NK-92 (cell line): ENCODE results near the gene PI4KA.
"Not testable (repeated sequence)": the region's sequence is repeated elsewhere in the genome, so short reads cannot be mapped to it uniquely, and the experiment has no call there.

Source experiments
- DNase-seq: peaks from one replicate; lab custom pipeline; 2025; ENCODE audit not compliant: unreplicated experiment; lab: John Stamatoyannopoulos, UW

Gene PI4KA

DNA sequence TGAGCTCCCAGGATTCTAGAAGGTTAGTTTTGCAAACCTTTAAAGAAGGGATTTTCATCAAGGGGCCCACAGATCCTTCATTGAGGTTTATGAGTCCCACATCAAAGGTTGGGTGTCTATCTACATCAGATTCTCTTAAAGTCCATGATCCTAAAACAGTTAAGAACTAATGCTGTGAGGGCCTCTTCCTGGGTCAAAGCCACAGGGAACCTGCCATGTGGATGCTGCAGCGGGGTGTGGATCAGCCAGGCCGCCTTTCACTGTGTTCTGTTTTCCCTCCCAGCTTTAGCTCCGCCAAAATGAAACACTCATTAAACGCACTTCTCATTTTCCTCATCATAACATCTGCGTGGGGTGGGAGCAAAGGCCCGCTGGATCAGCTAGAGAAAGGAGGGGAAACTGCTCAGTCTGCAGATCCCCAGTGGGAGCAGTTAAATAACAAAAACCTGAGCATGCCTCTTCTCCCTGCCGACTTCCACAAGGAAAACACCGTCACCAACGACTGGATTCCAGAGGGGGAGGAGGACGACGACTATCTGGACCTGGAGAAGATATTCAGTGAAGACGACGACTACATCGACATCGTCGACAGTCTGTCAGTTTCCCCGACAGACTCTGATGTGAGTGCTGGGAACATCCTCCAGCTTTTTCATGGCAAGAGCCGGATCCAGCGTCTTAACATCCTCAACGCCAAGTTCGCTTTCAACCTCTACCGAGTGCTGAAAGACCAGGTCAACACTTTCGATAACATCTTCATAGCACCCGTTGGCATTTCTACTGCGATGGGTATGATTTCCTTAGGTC is 79.4 kb downstream of the PI4KA start:
- DNase-seq: no peak

DNA sequence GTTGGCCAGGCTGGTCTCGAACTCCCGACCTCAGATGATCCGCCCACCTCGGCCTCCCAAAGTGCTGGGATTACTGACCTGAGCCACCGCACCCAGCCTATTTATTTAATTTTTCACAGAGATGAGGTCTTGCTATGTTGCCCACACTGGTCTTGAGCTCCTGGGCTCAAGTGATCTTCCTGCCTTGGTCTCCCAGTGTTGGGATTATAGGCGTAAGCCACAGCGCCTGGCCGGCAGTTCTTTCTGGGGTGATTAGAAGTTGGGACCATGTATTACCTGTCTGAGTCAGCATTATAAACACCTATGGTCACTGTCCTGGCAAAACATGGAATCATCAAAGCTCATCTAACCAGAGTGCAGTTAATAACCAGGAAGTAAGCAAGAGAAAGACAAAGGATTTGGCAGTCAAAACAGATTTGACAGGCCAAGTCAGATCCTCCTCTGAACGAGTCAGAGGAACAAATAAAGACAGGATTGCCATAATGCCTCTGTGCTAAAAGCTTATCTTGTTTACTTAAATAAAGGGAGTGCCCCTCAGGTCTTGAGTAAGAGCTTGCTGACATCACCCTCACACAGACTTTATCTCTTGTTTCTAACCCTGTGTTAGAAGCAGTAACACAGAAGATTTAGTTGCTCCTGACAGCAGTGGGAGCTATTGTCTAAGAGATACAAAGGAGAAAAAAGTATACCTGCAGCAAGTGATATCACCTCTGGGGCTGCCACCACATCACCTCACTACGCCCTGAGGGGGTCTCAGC is 81.0 kb downstream of the PI4KA start:
- DNase-seq: no peak

DNA sequence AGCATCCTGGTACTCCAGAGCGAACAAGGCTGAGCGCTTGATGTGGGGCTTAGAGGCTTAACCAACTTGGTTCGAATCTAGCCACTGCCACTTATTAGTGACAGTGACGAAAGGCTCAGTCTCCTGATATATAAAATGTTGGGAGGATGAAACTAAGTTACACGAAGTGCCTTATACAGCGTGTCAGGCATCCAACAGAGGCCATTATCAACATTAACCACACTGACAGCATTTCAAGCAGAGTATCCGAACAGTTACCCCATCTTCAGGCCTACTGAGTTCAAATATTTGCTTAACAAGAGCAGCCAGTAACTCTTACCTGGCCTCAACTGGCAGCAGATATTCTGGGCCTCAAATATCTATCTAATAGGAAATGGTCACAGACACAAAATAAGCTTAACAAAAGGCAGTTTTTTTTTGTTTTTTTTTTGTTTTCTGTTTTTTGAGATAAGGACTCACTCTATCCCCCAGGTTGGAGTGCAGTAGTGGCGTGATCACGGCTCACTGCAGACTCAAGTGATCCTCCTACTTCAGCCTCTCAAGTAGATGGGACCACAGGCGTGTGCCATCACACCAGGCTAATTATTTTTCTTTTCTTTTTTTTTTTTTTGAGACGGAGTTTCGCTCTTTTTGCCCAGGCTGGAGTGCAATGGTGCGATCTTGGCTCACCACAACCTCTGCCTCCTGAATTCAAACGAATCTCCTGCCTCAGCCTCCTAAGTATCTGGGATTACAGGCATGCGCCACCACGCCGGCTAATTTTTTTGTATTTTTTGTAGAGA is 81.8 kb downstream of the PI4KA start:
- no peak for DNase-seq

DNA sequence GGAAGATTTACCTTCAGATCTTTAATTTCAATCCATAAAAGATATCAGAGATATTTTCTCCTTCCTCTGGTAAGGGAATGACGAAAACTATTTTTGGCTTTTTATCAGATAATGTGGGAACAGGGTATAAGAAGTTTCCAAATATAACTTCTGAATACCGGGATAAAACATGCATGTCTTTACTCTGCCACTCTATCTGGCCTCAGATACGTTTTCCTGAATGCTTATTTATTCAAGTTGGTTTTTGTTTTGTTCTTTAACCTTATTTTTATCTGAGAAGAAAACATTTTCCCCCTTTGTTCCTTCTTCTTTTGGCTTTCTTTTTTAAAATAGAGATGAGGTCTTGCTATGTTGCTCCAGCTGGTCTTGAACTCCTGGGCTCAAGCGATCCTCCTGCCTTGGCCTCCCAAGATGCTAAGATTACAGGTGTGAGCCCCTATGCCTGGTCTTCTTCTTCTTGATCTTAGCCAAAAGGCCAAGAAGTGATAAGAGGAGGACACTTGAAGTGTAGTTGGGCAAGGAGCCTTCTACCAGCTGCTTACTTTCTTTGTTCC is 83.2 kb downstream of the PI4KA start:
- DNase-seq: no peak

DNA sequence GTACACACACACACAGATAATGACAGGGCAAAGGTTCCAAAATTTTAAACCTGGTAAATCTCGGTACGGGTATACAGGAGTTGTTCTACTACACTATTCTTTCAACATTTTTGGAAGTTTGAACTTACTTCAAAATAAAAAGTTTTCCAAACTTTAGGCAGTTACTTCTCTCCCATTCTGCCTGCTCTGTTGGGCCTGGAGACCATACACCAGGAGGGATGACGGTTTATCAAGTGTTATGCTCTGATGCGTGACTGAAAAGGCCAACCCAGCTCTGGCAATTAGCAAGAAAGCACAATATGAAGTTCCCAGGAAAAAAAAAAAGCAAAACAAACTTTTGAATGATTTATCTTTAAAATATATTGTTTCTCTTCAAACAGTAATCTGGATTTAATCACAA is 83.7 kb downstream of the PI4KA start:
- DNase-seq: no peak

DNA sequence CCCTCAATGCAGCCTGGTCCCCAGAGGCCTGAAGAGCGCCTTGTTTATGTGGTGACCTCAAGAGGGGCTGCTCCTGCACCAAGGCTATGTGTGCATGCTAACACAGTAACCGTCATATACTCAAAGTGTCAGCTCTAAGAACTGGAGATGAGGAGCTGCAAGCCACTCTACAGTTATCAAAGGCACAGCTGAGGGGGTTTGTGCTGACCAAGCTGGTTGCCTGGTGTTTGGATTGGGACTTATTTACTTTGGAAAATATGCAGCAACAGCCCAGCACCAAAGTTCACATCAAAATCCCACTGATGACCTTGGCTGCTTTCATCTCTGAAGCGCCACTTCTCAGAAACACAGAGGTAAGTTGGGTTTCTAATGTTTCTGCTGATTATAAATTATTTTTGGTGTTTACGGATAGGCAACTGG is 84.8 kb downstream of the PI4KA start, which contains the start of gene SERPIND1:
Gene SERPIND1 (plus strand): TSS at position 321 of the 420 bp plus-strand sequence. CDS start 5,200 bp downstream, outside the sequence.
- DNase-seq: no peak

DNA sequence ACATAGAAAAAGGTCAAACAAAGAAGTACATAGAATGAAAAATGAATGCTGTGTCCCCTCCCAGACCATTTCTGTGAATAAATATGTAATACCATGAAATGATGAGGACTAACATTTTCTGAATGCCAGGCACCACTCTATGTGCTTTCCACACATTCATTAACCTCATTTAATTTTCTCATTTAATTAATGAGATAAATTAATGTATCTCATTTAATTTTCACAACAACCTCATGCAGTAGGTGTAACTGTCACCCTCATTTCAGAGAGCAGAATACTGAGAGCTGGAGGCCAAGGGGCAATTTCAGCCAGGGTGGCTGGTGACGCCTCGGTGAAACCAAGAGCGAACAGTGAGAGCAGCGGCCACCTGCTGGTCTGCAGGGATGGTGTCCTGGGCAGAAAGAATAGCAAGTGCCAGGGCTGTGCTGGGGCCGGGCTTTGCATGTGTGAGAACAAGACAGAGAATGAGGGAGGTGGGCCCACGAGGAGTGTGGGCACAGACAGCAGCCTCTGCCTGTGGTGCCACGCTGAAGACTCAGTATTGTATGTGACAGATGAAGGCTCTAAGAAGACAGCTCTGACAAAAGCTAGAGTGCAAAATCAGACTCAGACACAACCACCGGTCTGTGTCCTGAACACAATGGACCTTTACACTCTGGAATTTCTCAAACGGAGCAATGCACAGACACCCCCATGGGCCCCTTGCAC is 86.5 kb downstream of the PI4KA start:
- no peak for DNase-seq

DNA sequence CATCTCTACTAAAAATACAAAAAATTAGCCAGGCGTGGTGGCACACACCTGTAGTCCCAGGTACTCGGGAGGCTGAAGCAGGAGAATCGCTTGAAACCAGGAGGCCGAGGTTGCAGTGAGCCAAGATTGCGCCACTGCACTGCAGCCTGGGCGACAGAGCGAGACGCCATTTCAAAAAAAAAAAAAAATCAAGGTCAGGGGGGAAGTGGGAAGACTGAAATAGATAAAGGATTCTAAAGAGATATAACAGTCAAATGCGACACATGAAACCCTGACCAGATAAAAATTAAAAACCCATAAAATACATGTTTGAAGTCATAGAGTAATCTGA is 89.2 kb downstream of the PI4KA start:
- not testable (repeated sequence) for DNase-seq

DNA sequence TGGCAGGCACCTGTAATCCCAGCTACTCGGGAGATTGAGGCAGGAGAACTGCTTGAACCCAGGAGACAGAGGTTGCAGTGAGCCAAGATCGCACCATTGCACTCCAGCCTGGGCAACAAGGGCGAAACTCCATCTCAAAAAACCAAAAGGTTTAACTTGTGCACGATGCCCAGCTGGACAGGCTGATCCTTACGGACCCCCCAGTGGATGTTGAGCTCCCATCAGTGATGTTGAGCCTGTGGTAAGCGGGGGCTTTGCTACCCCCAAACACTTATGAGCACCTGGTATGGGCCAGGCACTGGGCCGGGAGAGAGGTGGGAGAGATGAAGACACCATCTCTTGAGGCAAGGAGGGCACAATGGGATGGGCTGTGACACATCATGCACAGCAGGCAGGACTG is 92.1 kb downstream of the PI4KA start:
- DNase-seq: no peak

DNA sequence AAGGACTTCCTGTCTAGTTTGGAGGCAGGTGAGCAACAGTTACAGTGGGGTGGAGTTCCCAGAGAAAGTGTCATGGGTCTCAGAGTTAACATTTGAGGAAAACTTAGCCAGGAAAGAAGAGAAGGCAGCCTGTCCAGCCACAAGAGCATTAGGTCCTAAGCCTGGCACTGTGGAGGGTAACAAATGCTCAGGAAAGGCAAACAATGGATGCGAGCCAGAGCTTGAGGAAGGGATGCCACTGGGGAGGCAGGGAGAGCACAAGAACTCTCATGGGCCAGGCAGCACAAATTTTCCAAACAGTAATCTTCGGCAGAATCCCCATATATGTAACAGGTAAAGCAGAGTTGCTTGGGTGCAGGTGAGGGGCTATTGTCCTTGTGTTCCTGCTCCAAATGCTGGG is 92.7 kb downstream of the PI4KA start:
- no peak for DNase-seq

DNA sequence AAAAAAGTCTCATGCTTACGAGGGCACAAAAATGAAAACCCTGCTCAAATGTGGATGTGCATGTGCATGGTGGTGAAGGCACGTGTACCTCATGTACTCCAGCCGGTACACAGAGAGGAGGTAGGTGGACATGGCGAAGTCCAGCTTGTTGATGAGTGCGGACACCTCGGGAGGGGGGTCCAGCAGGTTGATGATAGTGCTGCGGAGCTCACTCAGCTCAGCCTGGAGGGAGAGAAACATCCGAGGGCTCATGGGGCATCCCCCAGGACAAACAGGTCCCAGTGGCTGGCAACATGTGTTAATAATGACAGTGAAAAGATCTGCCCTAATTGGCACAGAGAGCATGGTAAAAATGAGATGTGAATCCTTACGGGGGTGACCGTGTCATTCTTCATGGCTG is 93.9 kb downstream of the PI4KA start:
- DNase-seq: no peak

DNA sequence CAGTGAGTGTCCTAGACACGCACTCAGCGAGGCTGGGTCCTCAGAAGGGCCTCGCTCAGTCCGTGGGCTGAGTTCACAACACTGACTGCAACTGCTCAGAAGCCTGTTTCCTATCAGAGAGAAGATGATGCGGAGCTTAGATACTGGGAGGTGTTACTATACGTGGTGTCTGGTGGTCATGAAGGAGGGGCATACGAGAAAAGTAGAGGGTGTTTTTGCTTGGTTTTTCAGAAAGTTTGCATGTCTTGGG is 94.2 kb downstream of the PI4KA start:
- no peak for DNase-seq

DNA sequence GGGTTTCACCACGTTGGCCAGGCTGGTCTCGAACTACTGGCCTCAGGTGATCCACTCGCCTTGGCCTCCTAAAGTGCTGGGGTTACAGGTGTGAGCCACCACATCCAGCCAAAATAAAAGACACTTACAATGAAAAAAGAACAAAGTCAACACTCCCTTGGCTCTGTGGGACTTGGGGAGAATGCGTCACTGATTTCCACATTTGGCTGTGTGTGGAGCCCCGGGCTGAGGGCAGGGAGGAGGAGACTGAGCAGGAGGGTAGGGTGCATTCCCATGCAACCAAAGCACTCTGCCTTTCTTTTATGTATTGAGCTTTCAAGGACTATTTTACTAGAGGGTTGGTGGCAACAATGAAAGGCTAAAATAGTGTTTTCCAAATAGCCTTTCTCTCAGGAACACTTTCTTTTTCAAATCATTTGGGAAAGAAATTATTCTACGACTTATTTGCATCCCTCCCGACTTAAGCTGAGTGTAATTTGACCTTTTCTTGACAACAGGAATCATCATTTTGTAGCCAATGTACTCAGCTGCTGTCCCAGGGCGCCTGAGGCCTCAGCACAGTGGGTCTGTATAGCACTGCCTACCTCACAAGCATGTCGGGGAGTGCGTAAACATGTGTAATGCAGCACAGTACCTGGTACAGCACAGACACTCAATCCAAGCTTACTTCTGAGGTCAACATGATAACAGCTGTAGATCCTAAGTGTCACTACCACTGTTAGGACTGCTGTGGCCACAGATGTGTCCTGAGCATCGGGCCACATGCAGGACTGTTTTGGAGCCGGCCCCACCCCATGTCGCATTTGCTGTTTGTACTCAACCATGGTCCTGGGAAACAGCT is 94.8 kb downstream of the PI4KA start:
- no peak for DNase-seq

DNA sequence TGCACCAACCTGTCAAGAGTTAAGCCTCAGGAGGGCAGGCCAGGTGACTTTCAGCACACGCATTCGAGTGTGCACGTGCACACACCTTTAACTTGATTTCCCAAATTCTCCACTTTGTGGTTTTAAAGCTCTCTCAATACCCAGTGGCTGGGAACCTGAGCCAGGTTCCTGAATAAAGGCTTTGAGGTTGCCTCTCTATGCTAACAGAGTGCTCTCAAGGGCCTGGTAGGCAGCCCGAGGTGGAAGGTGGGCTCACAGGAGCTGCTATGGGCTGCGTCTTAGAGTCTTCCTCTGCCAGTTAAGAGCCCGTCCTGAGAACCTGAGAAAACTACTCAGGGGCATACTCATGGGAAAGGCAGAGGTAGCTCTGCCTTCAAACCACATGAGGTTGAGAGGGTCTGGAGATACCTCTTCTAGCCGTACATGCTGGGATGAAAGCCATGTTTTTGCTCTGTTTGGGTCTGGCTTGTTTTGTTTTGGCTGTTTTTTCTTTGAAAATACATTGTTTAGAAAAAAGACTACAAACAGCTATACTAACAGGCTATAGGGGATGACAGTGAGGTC is 96.3 kb downstream of the PI4KA start:
- no peak for DNase-seq

DNA sequence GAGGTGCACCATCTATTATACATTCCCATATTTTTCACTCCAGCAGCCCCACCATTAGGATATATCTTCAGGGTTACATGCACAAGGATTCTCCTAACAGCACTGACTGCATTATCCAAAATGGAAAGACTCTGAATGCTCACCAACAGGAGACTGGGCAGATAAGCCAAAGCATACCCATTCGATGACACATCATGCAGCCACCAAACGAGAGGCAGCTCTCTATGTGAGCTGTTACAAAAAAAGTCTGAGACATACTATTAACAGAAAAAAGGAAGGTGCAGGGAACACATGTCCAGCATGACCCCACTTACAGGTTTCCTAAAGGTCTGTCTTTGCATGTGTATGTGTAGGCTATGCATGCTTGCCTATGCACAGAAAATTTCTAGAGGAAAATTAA is 97.1 kb downstream of the PI4KA start:
- no peak for DNase-seq

DNA sequence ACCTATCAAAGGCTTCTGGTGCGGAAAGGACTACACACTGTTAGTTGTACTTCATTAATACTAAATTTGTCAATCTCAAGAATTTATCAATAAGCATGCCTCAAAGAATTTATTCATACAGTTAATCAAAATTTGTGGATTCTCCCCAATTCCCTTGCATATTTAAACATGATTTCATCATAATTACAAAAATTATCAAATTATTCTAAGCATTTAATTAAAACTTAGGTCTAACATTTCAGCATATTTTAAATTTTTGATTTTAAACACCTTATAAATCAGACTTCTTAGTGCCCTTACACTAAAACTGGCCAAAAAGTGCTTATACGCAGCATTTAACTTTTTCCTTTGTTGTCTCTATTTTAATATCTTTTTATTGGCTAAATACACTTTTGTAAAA is 98.5 kb downstream of the PI4KA start:
- no peak for DNase-seq

DNA sequence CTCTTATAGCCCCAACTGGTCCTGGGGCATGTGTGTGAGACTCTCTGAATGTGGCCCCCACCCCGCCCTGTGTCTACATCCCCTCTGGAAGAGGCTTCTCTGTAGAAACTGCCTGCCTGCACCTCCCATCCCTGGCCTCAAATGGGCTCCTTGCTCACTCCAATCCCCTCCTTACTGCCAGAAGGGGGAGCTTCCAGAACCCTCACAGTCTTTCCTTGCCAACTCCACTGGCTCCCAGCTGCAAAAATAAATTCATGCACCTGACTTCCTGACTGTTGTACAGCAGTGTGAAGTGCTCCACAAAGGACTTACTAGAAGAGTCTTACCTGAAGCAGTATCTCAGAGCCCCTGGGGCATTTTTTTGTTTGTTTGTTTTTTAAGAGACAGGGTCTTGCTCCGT is 99.9 kb downstream of the PI4KA start:
- DNase-seq: no peak

DNA sequence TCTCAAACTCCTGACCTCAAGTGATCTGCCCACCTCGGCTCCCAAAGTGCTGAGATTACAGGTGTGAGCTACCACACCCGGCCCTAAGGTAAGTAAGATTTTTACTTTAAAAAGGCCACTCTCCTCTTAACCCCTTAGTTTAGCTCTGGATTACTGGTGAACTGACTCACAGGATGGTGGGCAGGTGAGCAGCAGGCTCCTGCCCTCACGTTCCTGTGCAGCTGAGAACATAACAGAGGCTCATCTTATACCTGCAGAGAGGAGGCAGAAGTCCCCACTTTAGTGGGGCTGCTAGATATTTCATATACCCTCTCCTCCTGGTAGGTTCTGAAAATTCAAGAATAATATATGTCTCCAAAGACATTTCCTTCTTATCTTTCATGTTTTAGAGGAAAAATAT is 101.8 kb downstream of the PI4KA start:
- no peak for DNase-seq

DNA sequence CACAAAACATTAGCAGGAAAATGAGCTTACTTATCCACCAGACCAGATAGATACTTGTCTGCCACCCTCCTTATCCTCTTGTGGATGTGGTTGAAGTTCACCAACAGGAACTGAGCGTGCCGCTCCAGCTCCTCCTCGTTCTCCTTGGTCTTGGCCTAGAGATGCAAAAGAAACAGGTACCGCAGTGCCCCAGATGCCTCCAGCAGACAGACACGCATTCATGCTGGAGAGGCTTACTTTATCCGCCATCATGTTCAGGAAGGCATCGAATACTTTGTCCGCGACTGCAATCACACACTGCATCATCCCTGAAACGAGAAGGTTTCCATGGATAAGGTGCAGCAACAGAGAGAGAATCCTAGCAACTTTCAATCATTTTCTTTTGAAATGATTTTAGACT is 105.7 kb downstream of the PI4KA start:
- no peak for DNase-seq
